Activated CD8-positive, alpha-beta memory T cell treated with anti-CD3 and anti-CD28 coated beads for 1 hour (primary cell): ENCODE results near the gene ZBTB43.
"Not testable (repeated sequence)": the region's sequence is repeated elsewhere in the genome, so short reads cannot be mapped to it uniquely, and the experiment has no call there.

Experiments used
- DNase-seq, 2 donors: peaks; one replicate each; pipeline ENCODE4 v3.0.0-alpha.2; 2020; ENCODE audit warnings: low read depth in 1 of 2; ENCODE audit errors: extremely low read depth in 1 of 2

The ZBTB43 gene

DNA sequence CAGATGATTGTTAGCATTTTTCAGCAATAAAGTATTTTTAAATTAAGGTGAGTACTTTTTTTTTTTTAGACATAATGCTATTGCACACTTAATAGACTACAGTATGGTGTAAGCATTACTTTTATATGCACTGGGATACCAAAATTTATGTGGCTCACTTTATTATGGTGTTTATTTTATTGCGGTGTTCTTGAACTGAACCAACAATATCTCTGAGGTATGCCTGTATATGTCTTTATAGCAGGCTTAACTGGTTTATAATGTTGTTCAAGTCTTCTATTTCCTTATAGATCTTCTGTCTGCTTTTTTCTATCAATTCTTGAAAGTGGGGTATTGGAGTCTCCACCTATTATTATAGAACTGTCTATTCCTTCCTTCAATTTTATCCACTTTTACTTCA, 18.0 kb downstream of the ZBTB43 start:
- DNase-seq: no peak

DNA sequence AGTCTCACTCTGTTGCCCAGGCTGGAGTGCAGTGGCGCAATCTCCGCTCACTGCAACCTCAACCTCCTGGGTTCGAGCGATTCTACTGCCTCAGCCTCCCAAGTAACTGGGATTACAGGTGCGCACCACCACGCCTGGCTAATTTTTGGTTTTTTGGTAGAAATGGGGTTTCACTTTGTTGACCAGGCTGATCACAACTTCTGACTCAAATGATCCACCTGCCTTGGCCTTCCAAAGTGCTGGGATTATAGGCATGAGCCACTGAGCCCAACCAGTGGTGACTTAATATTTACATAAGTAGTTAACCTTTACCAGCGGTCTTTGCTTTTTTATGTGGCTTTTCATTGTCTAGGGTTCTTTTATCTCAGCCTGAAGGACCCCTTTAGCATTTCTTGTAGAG, 19.2 kb downstream of the ZBTB43 start:
- DNase-seq: not testable (repeated sequence)

DNA sequence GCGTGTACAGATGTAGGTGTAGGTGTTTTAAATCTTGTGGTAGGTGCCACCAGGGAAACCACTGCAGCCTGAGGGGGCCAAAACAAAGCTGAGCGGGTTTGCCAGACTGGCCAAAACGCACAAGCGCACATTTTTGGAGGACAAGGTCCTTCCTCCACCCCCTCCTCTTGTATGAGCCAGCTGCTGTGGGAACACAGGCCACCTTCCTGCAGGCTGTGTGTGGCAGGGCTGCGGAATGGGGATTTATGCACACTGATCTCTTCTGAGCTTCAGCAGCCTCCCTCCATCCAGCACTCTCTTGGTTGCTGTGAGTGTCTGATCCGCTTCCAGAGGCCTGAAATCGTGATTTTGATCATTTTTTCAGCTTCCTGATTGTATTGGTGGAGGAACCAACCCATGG, 22.4 kb downstream of the ZBTB43 start:
- DNase-seq: no peak

- DNase-seq: no peak
Measured at GRCh38 chr9:126829035-126829434, 24.2 kb downstream of the ZBTB43 start.

- DNase-seq: no peak
Measured at GRCh38 chr9:126830827-126831226, 26.0 kb downstream of the ZBTB43 start.

DNA sequence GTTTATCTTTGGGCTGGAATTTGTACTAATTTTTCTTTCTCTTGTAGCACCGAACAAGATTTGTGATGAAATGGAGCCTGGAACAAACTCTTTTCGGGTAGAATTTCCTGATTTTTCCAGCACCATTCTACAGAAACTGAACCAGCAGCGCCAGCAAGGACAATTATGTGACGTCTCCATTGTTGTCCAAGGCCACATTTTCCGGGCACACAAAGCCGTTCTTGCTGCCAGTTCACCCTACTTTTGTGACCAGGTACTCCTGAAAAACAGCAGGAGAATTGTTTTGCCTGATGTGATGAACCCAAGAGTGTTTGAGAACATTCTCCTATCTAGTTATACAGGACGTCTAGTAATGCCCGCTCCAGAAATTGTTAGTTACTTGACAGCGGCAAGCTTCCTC, 27.6 kb downstream of the ZBTB43 start:
- DNase-seq: no peak

GRCh38 chr9:126833020-126833419, 28.2 kb downstream of the ZBTB43 start:
- DNase-seq: no peak

- no peak for DNase-seq
Measured at GRCh38 chr9:126833710-126834345, 29.0 kb downstream of the ZBTB43 start.

DNA sequence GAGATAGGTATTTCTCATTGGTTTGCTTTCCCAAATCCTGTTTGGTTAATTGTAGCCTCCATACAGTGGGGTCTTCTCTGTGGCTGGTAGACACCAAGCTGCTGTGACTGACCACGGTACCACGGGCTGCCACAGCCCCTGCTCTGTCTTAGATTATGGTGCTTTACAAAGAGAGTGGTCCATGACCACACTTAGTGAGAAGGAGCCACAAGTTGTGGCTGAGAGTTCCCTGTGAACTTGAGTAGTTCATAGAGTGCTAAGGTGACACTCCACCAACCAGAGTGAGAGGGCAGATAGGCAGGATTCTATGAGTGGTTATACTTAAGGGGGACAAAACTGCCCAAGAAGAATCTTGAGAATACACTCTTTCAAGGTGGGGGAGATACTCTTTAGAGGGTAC, 29.8 kb downstream of the ZBTB43 start:
- no peak for DNase-seq

- no peak for DNase-seq
Measured at GRCh38 chr9:126836216-126836615, 31.4 kb downstream of the ZBTB43 start.

- no peak for DNase-seq
Measured at GRCh38 chr9:126838055-126838811, 33.4 kb downstream of the ZBTB43 start.

DNA sequence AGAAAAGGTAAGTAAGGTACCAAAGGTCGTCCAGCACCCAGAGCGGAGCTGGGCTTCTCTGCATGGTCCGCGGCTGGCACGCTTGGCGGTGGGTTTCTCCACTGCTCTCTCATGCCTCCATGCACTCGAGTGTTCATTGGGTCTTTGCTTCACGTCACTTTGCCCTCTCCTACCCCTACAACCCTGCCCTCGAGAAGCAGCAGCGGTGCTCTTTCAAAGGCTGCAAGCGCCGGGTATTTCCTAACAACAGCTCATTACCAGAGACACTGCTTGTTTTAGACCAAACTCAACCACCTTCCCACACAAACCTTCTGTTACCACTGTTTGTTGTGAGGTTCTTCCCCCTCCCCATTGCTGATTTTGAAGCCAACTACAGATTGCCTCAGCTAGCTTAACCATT, 34.1 kb downstream of the ZBTB43 start:
- DNase-seq: no peak

DNA sequence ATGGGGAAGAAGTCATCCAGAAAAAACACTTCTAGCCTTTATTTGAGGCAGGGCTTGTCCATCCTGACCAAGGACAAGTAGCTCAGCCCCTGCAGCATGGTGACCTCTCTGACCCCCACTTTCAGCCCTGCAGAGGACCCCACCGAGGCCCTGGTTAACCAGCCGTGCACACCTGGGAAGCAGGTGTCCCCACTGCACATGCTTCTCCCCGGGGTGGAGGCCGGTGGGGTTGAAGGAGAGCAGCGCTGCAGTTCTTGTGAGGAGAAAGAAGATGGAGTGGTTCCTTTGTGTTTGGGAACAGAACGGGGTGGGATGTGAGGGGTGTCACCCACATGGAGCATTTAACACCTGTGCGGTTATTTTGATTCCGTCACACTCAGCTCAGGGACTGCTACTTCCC, 34.5 kb downstream of the ZBTB43 start:
- DNase-seq: no peak

GRCh38 chr9:126842220-126842842, 37.5 kb downstream of the ZBTB43 start:
- no peak for DNase-seq

DNA sequence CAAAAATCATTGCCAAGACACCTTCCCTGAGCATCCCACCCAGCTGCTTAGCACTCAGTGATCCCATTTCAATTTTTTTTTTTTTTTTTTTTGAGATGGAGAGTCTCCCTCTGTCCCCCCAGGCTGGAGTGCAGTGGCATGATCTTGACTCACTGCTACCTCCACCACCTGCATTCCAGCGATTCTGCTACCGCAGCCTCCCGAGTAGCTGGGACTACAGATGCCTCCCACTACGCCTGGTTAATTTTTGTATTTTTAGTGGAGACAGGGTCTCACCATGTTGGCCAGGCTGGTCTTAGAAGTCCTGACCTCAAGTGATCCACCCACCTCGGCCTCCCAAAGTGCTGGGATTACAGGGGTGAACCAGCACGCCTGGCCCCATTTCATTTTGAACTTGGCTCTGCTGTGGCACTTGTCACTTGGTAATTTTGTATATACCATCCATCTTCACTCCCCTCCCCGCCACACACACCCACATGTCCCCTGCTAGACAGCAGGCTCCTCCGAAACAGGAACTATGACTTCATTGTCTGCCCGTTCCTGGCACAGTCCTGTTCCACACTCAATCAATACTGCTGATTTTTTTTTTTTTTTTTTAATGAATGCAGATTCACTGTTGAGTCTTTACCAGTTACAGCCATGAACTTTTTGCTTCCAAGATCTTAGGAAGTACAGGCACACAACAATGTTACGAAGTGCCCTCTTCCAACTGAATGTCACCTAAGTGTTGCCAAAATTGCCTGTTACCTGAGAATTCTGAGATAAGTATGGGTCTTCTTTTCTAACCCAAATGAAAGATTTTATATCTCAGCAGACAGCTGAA, 38.3 kb downstream of the ZBTB43 start:
- DNase-seq: no peak

DNA sequence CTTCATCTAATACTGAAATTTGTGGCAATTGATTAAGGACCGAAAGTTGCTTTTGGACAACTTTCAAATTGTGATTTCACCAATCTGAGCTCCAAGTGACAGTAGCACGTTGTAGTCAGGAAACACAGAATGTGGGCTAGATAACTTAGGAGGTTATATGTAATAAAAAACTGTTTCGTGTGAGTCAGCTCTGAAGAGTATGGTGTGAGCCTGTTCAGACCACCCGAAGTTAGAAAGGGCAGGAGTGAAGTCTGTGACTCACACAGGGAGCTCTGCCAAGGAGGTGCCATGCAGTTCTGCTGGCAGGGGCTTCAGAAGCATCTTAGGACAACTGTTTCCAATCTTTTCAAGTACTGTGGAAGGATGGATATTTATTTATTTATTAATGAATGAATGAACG, 39.2 kb downstream of the ZBTB43 start:
- no peak for DNase-seq

GRCh38 chr9:126847051-126847450, 42.2 kb downstream of the ZBTB43 start:
- DNase-seq: no peak

DNA sequence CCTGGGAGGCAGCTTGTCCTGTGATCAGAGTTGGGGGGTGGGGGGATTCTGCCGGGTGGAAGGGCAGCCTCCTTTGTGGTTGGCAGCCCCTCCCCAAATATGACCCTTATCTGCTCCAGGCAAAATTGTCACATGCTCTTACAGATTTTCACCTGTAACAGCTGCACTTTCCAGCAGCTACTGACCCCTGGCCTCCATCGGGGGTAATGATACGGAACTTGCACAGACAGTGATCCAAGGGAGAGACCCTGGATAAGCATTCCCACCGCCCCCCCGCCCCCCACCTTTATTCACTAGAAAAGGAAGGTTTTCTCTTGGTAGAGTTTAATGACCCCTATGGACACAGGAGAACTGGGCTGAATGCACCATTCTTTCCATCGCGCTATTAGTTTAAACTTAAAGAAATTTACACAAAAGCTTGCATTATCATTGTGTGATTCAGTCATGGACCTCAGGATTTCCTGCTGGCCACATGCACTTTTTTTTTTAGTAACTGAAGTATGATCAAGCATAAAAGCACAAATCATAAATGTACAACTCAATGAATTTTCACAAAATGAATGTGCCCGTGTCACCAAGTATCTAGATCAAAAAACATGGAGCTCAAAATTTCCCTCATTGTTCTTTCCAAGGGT, 44.9 kb downstream of the ZBTB43 start:
- DNase-seq: no peak

- DNase-seq: no peak
Measured at GRCh38 chr9:126851286-126851880, 46.5 kb downstream of the ZBTB43 start.

DNA sequence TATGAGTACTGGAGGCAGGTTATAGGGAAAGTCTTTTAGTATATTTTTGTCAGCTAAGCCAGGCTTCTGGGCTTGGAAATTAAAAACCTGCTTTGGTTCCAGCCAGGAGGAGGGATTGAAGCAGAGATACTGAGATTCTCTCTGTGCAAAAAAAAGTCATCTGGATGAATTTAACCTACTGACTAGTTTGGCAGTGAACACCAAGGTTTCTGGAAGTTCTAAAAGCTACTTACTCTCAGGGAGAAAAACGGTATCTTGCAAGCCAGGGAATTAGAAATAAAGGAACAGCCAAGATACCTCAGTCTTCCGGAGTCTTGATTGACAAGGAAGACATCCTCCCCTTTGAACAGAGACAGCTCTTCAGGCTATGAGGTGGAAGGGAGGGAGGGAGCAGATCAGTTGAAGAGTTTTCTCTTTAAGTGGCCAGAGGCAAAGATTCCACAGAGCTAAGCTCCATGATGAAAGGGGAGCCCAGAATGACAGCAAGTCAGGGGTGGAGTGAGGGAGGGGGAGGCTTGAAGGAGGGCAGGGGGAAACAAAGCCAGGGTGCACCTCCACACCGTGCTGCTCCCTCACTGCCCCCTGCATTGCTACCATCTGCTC, 47.3 kb downstream of the ZBTB43 start:
- no peak for DNase-seq
